ACC112 (cell line): ENCODE measurements around the gene RAB3GAP1.
"Not testable (repeated sequence)": the region's sequence is repeated elsewhere in the genome, so short reads cannot be mapped to it uniquely, and the experiment has no call there.

Experiments
- H2AFZ ChIP-seq: fragments of 200-600 bp; sonication (generic); one replicate; pipeline ENCODE4 v1.6.0; 2017; ENCODE audit warnings: antibody characterized with exemption, low read length; ENCODE audit not compliant: unreplicated experiment
- H3K27ac ChIP-seq: fragments of 200-600 bp; sonication (generic); 2 replicates; pipeline ENCODE4 v1.5.1; 2014; ENCODE audit warnings: low read depth, mild to moderate bottlenecking, antibody characterized with exemption, low read length, moderate library complexity
- H3K27me3 ChIP-seq: fragments of 200-600 bp; sonication (generic); 2 replicates; pipeline ENCODE4 v1.6.1; 2014; ENCODE audit warnings: mild to moderate bottlenecking, antibody characterized with exemption, low read length, moderate library complexity, mixed read lengths; ENCODE audit not compliant: insufficient read depth
- H3K36me3 ChIP-seq: fragments of 200-600 bp; sonication (generic); 2 replicates; pipeline ENCODE4 v1.6.1; 2016; ENCODE audit warnings: mild to moderate bottlenecking, antibody characterized with exemption, low read length, moderate library complexity, mixed read lengths; ENCODE audit not compliant: insufficient read depth
- H3K4me1 ChIP-seq: fragments of 200-600 bp; sonication (generic); one replicate; pipeline ENCODE4 v1.6.1; 2016; ENCODE audit warnings: low read length, mixed read lengths; ENCODE audit not compliant: insufficient read depth, unreplicated experiment, control insufficient read depth
- H3K4me3 ChIP-seq: fragments of 200-600 bp; sonication (generic); 2 replicates; pipeline ENCODE4 v1.5.1; 2014; ENCODE audit warnings: mild to moderate bottlenecking, low read depth, low read length
- H3K79me2 ChIP-seq: fragments of 200-600 bp; sonication (generic); one replicate; pipeline ENCODE4 v1.6.0; 2016; ENCODE audit warnings: low read length; ENCODE audit not compliant: control insufficient read depth, unreplicated experiment, insufficient read depth

The RAB3GAP1 gene

GRCh38 chr2:135023886-135024485 lies 28.1 kb upstream of the RAB3GAP1 start:
- no peaks in the 10 kb centered on the region for H3K79me2 ChIP-seq
- H2AFZ ChIP-seq = no peak overlapping the region
- no peaks in the 10 kb centered on the region for H3K36me3 ChIP-seq
- H3K4me3 ChIP-seq = no peak overlapping the region
- peaks cover 25% of the 10 kb centered on the region for H3K27me3 ChIP-seq
- H3K4me1 ChIP-seq = no peaks in the 10 kb centered on the region
- H3K27ac ChIP-seq = no peak overlapping the region

- Histone ChIP-seq H3K27ac (no peak overlapping the region), H3K4me3 (no peak overlapping the region), H3K36me3 (no peaks in the 10 kb centered on the region), H2AFZ (no peak overlapping the region), H3K4me1 (no peaks in the 10 kb centered on the region), H3K27me3 (peaks cover 29% of the 10 kb centered on the region), H3K79me2 (no peaks in the 10 kb centered on the region)
These were observed 22.5 kb upstream of the RAB3GAP1 start for GRCh38 chr2:135029481-135030134.

- no peak overlapping the region for H3K4me3 ChIP-seq
- H3K27ac ChIP-seq = no peak overlapping the region
- H3K36me3 ChIP-seq = no peaks in the 10 kb centered on the region
- H3K4me1 ChIP-seq = no peaks in the 10 kb centered on the region
- H3K27me3 ChIP-seq = peaks cover 27% of the 10 kb centered on the region
- H2AFZ ChIP-seq = no peak overlapping the region
- no peaks in the 10 kb centered on the region for H3K79me2 ChIP-seq
These were observed 21.3 kb upstream of the RAB3GAP1 start for GRCh38 chr2:135030826-135031225.

GRCh38 chr2:135033216-135033615 lies 18.9 kb upstream of the RAB3GAP1 start:
- H3K27ac ChIP-seq, H3K4me1 ChIP-seq, H3K4me3 ChIP-seq, H3K79me2 ChIP-seq, H2AFZ ChIP-seq, H3K36me3 ChIP-seq: not testable (repeated sequence)
- H3K27me3 ChIP-seq = peaks cover 16% of the 10 kb centered on the region; the same call in 1 of the 2 replicates

- H3K4me1 ChIP-seq = no peaks in the 10 kb centered on the region
- H3K4me3 ChIP-seq = no peak overlapping the region
- no peaks in the 10 kb centered on the region for H3K36me3 ChIP-seq
- peaks cover 25% of the 10 kb centered on the region for H3K27me3 ChIP-seq
- no peaks in the 10 kb centered on the region for H3K79me2 ChIP-seq
- H3K27ac ChIP-seq = no peak overlapping the region
- no peak overlapping the region for H2AFZ ChIP-seq
These were observed 14.3 kb upstream of the RAB3GAP1 start for GRCh38 chr2:135037831-135038230.

GRCh38 chr2:135043345-135043744 lies 8.7 kb upstream of the RAB3GAP1 start:
- no peak overlapping the region for H2AFZ ChIP-seq
- H3K27me3 ChIP-seq = peaks cover 60% of the 10 kb centered on the region
- H3K79me2 ChIP-seq = no peaks in the 10 kb centered on the region
- H3K4me3 ChIP-seq = no peak overlapping the region
- H3K4me1 ChIP-seq = no peaks in the 10 kb centered on the region
- no peak overlapping the region for H3K27ac ChIP-seq
- H3K36me3 ChIP-seq = no peaks in the 10 kb centered on the region

GRCh38 chr2:135047300-135047699 lies 4.8 kb upstream of the RAB3GAP1 start, which contains the start of gene MAP3K19:
MAP3K19 (minus strand) TSS chr2:135047447; CDS start chr2:135024647, 22,800 bp downstream.
- H3K4me1 ChIP-seq = no peaks in the 10 kb centered on the region
- no peak within 1 kb of the TSS for H3K4me3 ChIP-seq
- H3K79me2 ChIP-seq = peaks cover 2% of the 10 kb centered on the region
- H3K27me3 ChIP-seq = peaks cover 41% of the 10 kb centered on the region
- no peak within 1 kb of the TSS for H3K27ac ChIP-seq
- H3K36me3 ChIP-seq = no peaks in the 10 kb centered on the region
- no peak within 1 kb of the TSS for H2AFZ ChIP-seq

GRCh38 chr2:135048122-135048521 lies 4.0 kb upstream of the RAB3GAP1 start:
- peaks cover 10% of the 10 kb centered on the region for H3K79me2 ChIP-seq
- H3K4me1 ChIP-seq = no peaks in the 10 kb centered on the region
- peaks cover 41% of the 10 kb centered on the region for H3K27me3 ChIP-seq
- no peak overlapping the region for H3K27ac ChIP-seq
- H2AFZ ChIP-seq = no peak overlapping the region
- H3K36me3 ChIP-seq = no peaks in the 10 kb centered on the region
- no peak overlapping the region for H3K4me3 ChIP-seq

GRCh38 chr2:135050132-135050531 lies 2.0 kb upstream of the RAB3GAP1 start:
- Histone ChIP-seq H3K36me3 (no peaks in the 10 kb centered on the region), H3K79me2 (peaks cover 30% of the 10 kb centered on the region), H3K4me1 (peaks cover 16% of the 10 kb centered on the region), H3K4me3 (no peak overlapping the region), H3K27ac (no peak overlapping the region), H3K27me3 (peaks cover 26% of the 10 kb centered on the region), H2AFZ (no peak overlapping the region)

GRCh38 chr2:135050684-135051083 lies 1.4 kb upstream of the RAB3GAP1 start:
- Histone ChIP-seq H3K79me2 (peaks cover 33% of the 10 kb centered on the region), H3K27ac (no peak overlapping the region), H3K4me3 (no peak overlapping the region), H3K4me1 (peaks cover 17% of the 10 kb centered on the region), H3K36me3 (no peaks in the 10 kb centered on the region), H3K27me3 (peaks cover 20% of the 10 kb centered on the region), H2AFZ (no peak overlapping the region)

- Histone ChIP-seq H3K4me3 (peak overlapping the region; percentile 95), H2AFZ (no peak overlapping the region), H3K4me1 (peaks cover 17% of the 10 kb centered on the region), H3K27ac (peak overlapping the region; percentile 93), H3K27me3 (no peaks in the 10 kb centered on the region), H3K36me3 (no peaks in the 10 kb centered on the region), H3K79me2 (peaks cover 53% of the 10 kb centered on the region)
These were observed 944 bp downstream of the RAB3GAP1 start for GRCh38 chr2:135052997-135053474.
